ENCODE results near the gene SLIT3. TPM values are rescaled to one million over a fixed set of nuclear protein-coding genes. Genes with fewer than 3 reads are reported as not detected.

SLIT3 gene
- total RNA-seq, 1 donor from 2014 or later, result 0.22 TPM

- peaks cover 8% of the 10 kb centered on the region for H4K20me1 ChIP-seq (ENCODE audit: low read depth)
- TF ChIP-seq CTCF (IDR thresholded peaks at IDR 0.05), result no peak
- TF ChIP-seq EZH2phosphoT487 (IDR thresholded peaks at IDR 0.05), result no peak
- TF ChIP-seq EZH2 (IDR thresholded peaks at IDR 0.05), result no peak
- DNase-seq (ENCODE audit: low spot score), result no peak
- no peak overlapping the region for H3K4me3 ChIP-seq
- Mint-ChIP-seq H3K27ac (no peak overlapping the region), H3K9me3 (no peaks in the 10 kb centered on the region), H3K27me3 (ENCODE audit: insufficient read depth, low read depth) (peaks cover 4% of the 10 kb centered on the region), H3K4me1 (peaks cover 11% of the 10 kb centered on the region), H3K4me3 (no peak overlapping the region), H3K36me3 (no peaks in the 10 kb centered on the region)
- no peak overlapping the region for H3K9ac ChIP-seq
- peaks cover 5% of the 10 kb centered on the region for H3K4me1 ChIP-seq
- no peak overlapping the region for H3K4me2 ChIP-seq
- H3K9me3 ChIP-seq (ENCODE audit: low read depth), result no peaks in the 10 kb centered on the region
- no peaks in the 10 kb centered on the region for H3K36me3 ChIP-seq
- no peak overlapping the region for H2AFZ ChIP-seq (replicated peaks)
- H3F3A ChIP-seq (ENCODE audit: low read depth), result no peaks in the 10 kb centered on the region
- H3K79me2 ChIP-seq (ENCODE audit: low read depth), result no peaks in the 10 kb centered on the region
- no peak overlapping the region for H3K27ac ChIP-seq
- H3K27me3 ChIP-seq, result peaks cover 100% of the 10 kb centered on the region
These were observed 464.2 kb downstream of the SLIT3 start for GRCh38 chr5:168836603-168837231.

- DNase-seq (ENCODE audit: low spot score), result peak; percentile 29
These were observed 467.0 kb downstream of the SLIT3 start for GRCh38 chr5:168833936-168834335.

GRCh38 chr5:168833383-168833782, 467.6 kb downstream of the SLIT3 start:
- Histone ChIP-seq H3F3A (ENCODE audit: low read depth) (no peaks in the 10 kb centered on the region), H3K9me3 (ENCODE audit: low read depth) (no peaks in the 10 kb centered on the region), H3K4me3 (no peak overlapping the region), H4K20me1 (ENCODE audit: low read depth) (peaks cover 8% of the 10 kb centered on the region), H3K4me2 (no peak overlapping the region), H2AFZ (replicated peaks) (no peak overlapping the region), H3K4me1 (peaks cover 5% of the 10 kb centered on the region), H3K27ac (no peak overlapping the region), H3K79me2 (ENCODE audit: low read depth) (no peaks in the 10 kb centered on the region), H3K9ac (no peak overlapping the region), H3K27me3 (peaks cover 100% of the 10 kb centered on the region), H3K36me3 (no peaks in the 10 kb centered on the region)
- Mint-ChIP-seq H3K9me3 (no peaks in the 10 kb centered on the region), H3K4me3 (no peak overlapping the region), H3K4me1 (peaks cover 11% of the 10 kb centered on the region), H3K27me3 (ENCODE audit: insufficient read depth, low read depth) (peaks cover 4% of the 10 kb centered on the region), H3K27ac (no peak overlapping the region), H3K36me3 (no peaks in the 10 kb centered on the region)
- TF ChIP-seq EZH2phosphoT487 (IDR thresholded peaks at IDR 0.05) (no peak), CTCF (IDR thresholded peaks at IDR 0.05) (no peak), EZH2 (IDR thresholded peaks at IDR 0.05) (no peak)
- DNase-seq (ENCODE audit: low spot score), result no peak

More at GRCh38 chr5:168833936-168834335, 467.0 kb downstream of the SLIT3 start:
- Histone ChIP-seq H4K20me1 (ENCODE audit: low read depth) (peaks cover 8% of the 10 kb centered on the region), H3K4me3 (no peak overlapping the region), H3K36me3 (no peaks in the 10 kb centered on the region), H3K9me3 (ENCODE audit: low read depth) (no peaks in the 10 kb centered on the region), H3K27ac (no peak overlapping the region), H2AFZ (replicated peaks) (no peak overlapping the region), H3K27me3 (peaks cover 100% of the 10 kb centered on the region), H3K4me2 (peak overlapping the region; percentile 47), H3K4me1 (peaks cover 5% of the 10 kb centered on the region), H3K9ac (no peak overlapping the region), H3K79me2 (ENCODE audit: low read depth) (no peaks in the 10 kb centered on the region), H3F3A (ENCODE audit: low read depth) (no peaks in the 10 kb centered on the region)
- H3K27ac Mint-ChIP-seq, result no peak overlapping the region
- H3K27me3 Mint-ChIP-seq (ENCODE audit: insufficient read depth, low read depth), result peaks cover 4% of the 10 kb centered on the region
- no peaks in the 10 kb centered on the region for H3K9me3 Mint-ChIP-seq
- H3K4me1 Mint-ChIP-seq, result peaks cover 11% of the 10 kb centered on the region
- H3K4me3 Mint-ChIP-seq, result no peak overlapping the region
- H3K36me3 Mint-ChIP-seq, result no peaks in the 10 kb centered on the region
- no peak for TF ChIP-seq CTCF (IDR thresholded peaks at IDR 0.05)
- TF ChIP-seq EZH2 (IDR thresholded peaks at IDR 0.05), result no peak
- TF ChIP-seq EZH2phosphoT487 (IDR thresholded peaks at IDR 0.05), result no peak
